Aorta (tissue), 5 donors: ENCODE results near the gene LRP1B. TPM values are rescaled to one million over a fixed set of nuclear protein-coding genes. Genes with fewer than 3 reads are reported as not detected.

ENCODE experiments used
- ATAC-seq: fragments of 200-7000 bp; cut with Tn5 transposase; one replicate; pipeline ENCODE4 v1.9.1; 2022; ENCODE audit warnings: moderate library complexity; ENCODE audit not compliant: low FRiP score
- DNase-seq, 2 donors: peaks; one replicate each; pipeline ENCODE4 v3.0.0-alpha.2; 2020
- H3K27ac ChIP-seq, 2 donors: one replicate each; pipeline ENCODE4 v1.5.1; 2013; ENCODE audit warnings: low read length in 2 of 2, mild to moderate bottlenecking in 2 of 2, moderate library complexity in 2 of 2, control low read depth in 1 of 2, inconsistent platforms in 1 of 2, low read depth in 1 of 2
- H3K27me3 ChIP-seq, 2 donors: one replicate each; pipeline ENCODE4 v1.6.1; 2013; ENCODE audit warnings: control low read depth in 1 of 2, low read length in 1 of 2, mild to moderate bottlenecking in 1 of 2, moderate library complexity in 1 of 2; ENCODE audit not compliant: insufficient read depth in 2 of 2, control insufficient read depth in 1 of 2
- H3K36me3 ChIP-seq, 2 donors: one replicate each; pipeline ENCODE4 v1.6.1; 2013; ENCODE audit warnings: control low read depth in 1 of 2, low read length in 1 of 2, mild to moderate bottlenecking in 1 of 2; ENCODE audit not compliant: insufficient read depth in 2 of 2, control insufficient read depth in 1 of 2
- H3K4me1 ChIP-seq, 2 donors: one replicate each; pipeline ENCODE4 v1.6.1; 2013; ENCODE audit warnings: low read length in 2 of 2, control low read depth in 1 of 2, mild to moderate bottlenecking in 1 of 2, moderate library complexity in 1 of 2; ENCODE audit not compliant: insufficient read depth in 2 of 2, control insufficient read depth in 1 of 2
- H3K4me3 ChIP-seq, 2 donors: one replicate each; pipeline ENCODE4 v1.5.1; 2013; ENCODE audit warnings: low read length in 2 of 2, control low read depth in 1 of 2, mild to moderate bottlenecking in 1 of 2
- H3K9me3 ChIP-seq: one replicate; pipeline ENCODE4 v1.6.1; 2013; ENCODE audit warnings: mild to moderate bottlenecking, low read length; ENCODE audit not compliant: control insufficient read depth
- WGBS, 2 donors: extraction: QIAGEN DNeasy Blood & Tissue Kit; methylation state at CpG; one replicate each; pipeline ENCODE4 v1.1.7; 2013; 5-methylcytosine and 5-hydroxymethylcytosine counted together
- intact Hi-C, 2 donors: fragments of 100-400 bp; cut with DNase I; formaldehyde crosslinking; loops; one replicate each; pipeline versions ENCODE4 v1.14.2 to v1.15.0; 2022
- polyA plus RNA-seq, 2 donors: library from polyadenylated mRNA; stranded (reverse); fragments of 200-250 nt; gene quantifications; one replicate each; pipeline ENCODE4 v1.2.3, GENCODE V29; 2013
- total RNA-seq, 2 donors: library from RNA; stranded (reverse); fragmentation: NEBNext Ultra II Directional; extraction: Animal tissue kit (Norgen Biotek cat#: 25700); gene quantifications; one replicate each; pipeline ENCODE4 v1.2.1, GENCODE V29; 2021
- donor health status: healthy with polysubstance abuse.
- donor health status: Bipolar disorder and iron deficiency.
- donor health status: DM: no; HTN: no; CAD: no.
- donor health status: DM: no; HTN: no; CAD: no.
- donor health status: DM: yes; HTN: yes; CAD: no.

Gene LRP1B
- total and polyA plus RNA-seq, 4 donors: 0.33 to 0.94 TPM; not detected in 2

GRCh38 chr2:140502951-140503630, 1627.7 kb downstream of the LRP1B start:
- no peak for ATAC-seq
- DNase-seq: no peak
- intact Hi-C loops: no loop called here
- Histone ChIP-seq H3K27me3 (no peaks in the 10 kb centered on the region), H3K4me1 (peaks cover 0 to 1% of the 10 kb centered on the region in 2 donors), H3K4me3 (no peak overlapping the region), H3K27ac (no peak overlapping the region), H3K36me3 (no peaks in the 10 kb centered on the region), H3K9me3 (no peaks in the 10 kb centered on the region)
- 70 to 75% methylated on average over 6 of the region's 6 CpGs for WGBS, 2 donors

DNA sequence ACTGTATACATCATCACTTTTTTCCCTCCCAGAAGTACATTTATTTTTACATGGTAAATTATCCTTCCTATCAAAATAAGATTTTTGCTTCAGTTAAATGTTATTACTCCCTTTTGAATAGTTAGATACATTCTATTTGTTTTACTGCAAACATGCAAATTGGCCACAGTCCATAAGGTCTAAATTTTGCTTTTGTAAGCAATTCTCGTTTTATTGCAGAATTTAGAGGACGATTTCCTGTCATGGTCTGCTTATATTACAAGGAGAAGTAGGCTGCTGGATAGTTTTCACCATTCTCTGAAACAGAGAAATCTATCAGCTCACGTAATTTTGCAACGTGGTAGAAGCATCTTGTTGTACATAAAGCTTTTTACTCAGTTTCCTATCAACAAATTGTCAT, 1632.5 kb downstream of the LRP1B start:
- no peak for DNase-seq
- Histone ChIP-seq H3K4me3 (no peak overlapping the region), H3K36me3 (no peaks in the 10 kb centered on the region), H3K4me1 (peaks cover 0 to 1% of the 10 kb centered on the region in 2 donors), H3K27ac (no peak overlapping the region), H3K27me3 (no peaks in the 10 kb centered on the region), H3K9me3 (no peaks in the 10 kb centered on the region)
- no peak for ATAC-seq
- 42 to 44% methylated on average over 4 of the region's 4 CpGs for WGBS, 2 donors
- intact Hi-C loops: no loop called here

GRCh38 chr2:140496714-140497113, 1634.1 kb downstream of the LRP1B start:
- Histone ChIP-seq H3K27ac (no peak overlapping the region), H3K9me3 (no peaks in the 10 kb centered on the region), H3K27me3 (no peaks in the 10 kb centered on the region), H3K4me1 (peaks cover 0 to 1% of the 10 kb centered on the region in 2 donors), H3K4me3 (no peak overlapping the region), H3K36me3 (no peaks in the 10 kb centered on the region)
- no peak for ATAC-seq
- intact Hi-C loops: no loop called here
- WGBS, 2 donors: 94 to 97% methylated on average over 1 of the region's 1 CpG
- no peak for DNase-seq

GRCh38 chr2:140491876-140492275, 1638.9 kb downstream of the LRP1B start:
- WGBS, 2 donors: 16 to 18% methylated on average over 3 of the region's 3 CpGs
- Histone ChIP-seq H3K9me3 (no peaks in the 10 kb centered on the region), H3K36me3 (no peaks in the 10 kb centered on the region), H3K4me3 (no peak overlapping the region), H3K27me3 (no peaks in the 10 kb centered on the region), H3K27ac (no peak overlapping the region), H3K4me1 (no peaks in the 10 kb centered on the region)
- intact Hi-C loops: no loop called here
- DNase-seq (no peak), ATAC-seq (no peak)

DNA sequence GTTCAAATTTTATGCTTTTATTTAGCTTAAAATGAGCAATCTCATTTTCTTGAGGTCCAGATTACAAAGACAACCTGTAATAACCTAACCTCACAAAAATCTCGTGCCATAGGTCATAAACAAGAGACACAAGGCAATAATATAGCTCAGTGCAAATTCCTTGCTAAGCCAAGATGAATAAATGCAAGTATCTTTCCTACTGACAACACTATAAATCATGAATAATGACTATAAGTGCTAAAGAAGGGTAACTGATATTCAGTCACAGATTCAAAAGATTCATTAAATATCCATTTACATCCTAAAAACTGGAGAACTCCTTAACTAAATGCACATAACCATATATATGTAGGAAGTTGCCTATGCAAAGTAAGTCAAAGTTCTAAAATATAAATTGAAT, 1641.6 kb downstream of the LRP1B start:
- 82 to 84% methylated on average over 1 of the region's 1 CpG for WGBS, 2 donors
- DNase-seq (no peak), ATAC-seq (no peak)
- Histone ChIP-seq H3K4me3 (no peak overlapping the region), H3K27ac (no peak overlapping the region), H3K36me3 (no peaks in the 10 kb centered on the region), H3K9me3 (no peaks in the 10 kb centered on the region), H3K4me1 (no peaks in the 10 kb centered on the region), H3K27me3 (no peaks in the 10 kb centered on the region)
- intact Hi-C loops: no loop called here

DNA sequence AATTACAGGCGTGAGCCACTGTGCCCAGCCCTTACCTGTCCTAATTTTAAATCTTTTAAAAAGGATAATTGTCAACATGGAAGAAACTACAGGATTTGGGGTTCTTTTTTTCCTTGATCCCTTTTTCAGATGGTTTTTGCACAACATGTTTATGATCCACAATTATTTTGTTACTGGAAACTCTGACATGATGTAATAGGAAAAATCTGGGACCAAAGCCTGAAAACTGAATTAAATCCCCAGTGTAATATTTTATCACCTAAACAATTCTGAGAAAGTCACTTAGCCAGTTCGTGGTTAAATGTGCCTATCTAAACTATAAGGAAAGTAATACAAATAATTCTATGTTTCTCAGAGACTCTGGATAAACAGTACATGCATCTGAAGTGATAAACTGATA, 1649.7 kb downstream of the LRP1B start:
- Histone ChIP-seq H3K27ac (no peak overlapping the region), H3K27me3 (no peaks in the 10 kb centered on the region), H3K4me1 (no peaks in the 10 kb centered on the region), H3K4me3 (no peak overlapping the region), H3K9me3 (no peaks in the 10 kb centered on the region), H3K36me3 (no peaks in the 10 kb centered on the region)
- WGBS, 2 donors: 45 to 53% methylated on average over 2 of the region's 2 CpGs
- DNase-seq (no peak), ATAC-seq (no peak)
- intact Hi-C loops: no loop called here

DNA sequence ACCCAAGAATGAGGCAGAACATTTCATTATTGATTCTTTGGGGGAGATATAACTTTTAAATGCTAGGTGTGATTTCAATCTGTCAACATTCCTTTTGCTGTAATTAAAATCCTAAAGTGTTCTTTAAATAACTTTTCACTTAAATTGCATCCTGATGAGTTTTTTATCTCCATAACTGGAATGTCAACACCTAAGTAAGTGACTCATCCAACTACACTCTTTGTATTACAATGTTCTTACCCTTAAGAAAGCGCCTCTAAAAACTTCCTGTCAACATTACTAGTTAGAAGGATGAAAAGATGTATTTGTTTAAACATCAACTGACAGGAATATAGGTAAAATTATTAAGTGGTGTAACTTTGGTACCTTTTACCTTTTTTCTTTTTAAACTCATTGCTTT, 1657.0 kb downstream of the LRP1B start:
- Histone ChIP-seq H3K27me3 (no peaks in the 10 kb centered on the region), H3K27ac (no peak overlapping the region), H3K36me3 (no peaks in the 10 kb centered on the region), H3K4me3 (no peak overlapping the region), H3K4me1 (no peaks in the 10 kb centered on the region), H3K9me3 (no peaks in the 10 kb centered on the region)
- no peak for DNase-seq
- intact Hi-C loops: no loop called here
- ATAC-seq: no peak
- WGBS, 2 donors: 87 to 88% methylated on average over 1 of the region's 1 CpG

- Histone ChIP-seq H3K27ac (no peak overlapping the region), H3K9me3 (no peaks in the 10 kb centered on the region), H3K4me3 (no peak overlapping the region), H3K27me3 (no peaks in the 10 kb centered on the region), H3K4me1 (no peaks in the 10 kb centered on the region), H3K36me3 (no peaks in the 10 kb centered on the region)
- DNase-seq (no peak), ATAC-seq (no peak)
- intact Hi-C loops: no loop called here
- WGBS, 2 donors: 51 to 60% methylated on average over 2 of the region's 2 CpGs
Observed at GRCh38 chr2:140472676-140473075, 1658.1 kb downstream of the LRP1B start.

GRCh38 chr2:140465301-140465700, 1665.5 kb downstream of the LRP1B start:
- no peaks in the 10 kb centered on the region for H3K36me3 ChIP-seq
- no peaks in the 10 kb centered on the region for H3K9me3 ChIP-seq
- DNase-seq: no peak
- intact Hi-C loops: no loop called here
- no peaks in the 10 kb centered on the region for H3K4me1 ChIP-seq
- H3K27me3 ChIP-seq: no peaks in the 10 kb centered on the region
- 88 to 96% methylated on average over 2 of the region's 2 CpGs for WGBS, 2 donors
- no peak overlapping the region for H3K27ac ChIP-seq
- H3K4me3 ChIP-seq: no peak overlapping the region
- ATAC-seq: no peak
